ENCODE data around the gene RNF215. TPM values are rescaled to one million over a fixed set of nuclear protein-coding genes. Genes with fewer than 3 reads are reported as not detected.

The RNF215 gene
- total RNA-seq, 3 donors from 2014 or later (not counting 1 experiment from before 2014, with no cell fraction given), result 7.5 to 9.8 (median 9.5) TPM

DNA sequence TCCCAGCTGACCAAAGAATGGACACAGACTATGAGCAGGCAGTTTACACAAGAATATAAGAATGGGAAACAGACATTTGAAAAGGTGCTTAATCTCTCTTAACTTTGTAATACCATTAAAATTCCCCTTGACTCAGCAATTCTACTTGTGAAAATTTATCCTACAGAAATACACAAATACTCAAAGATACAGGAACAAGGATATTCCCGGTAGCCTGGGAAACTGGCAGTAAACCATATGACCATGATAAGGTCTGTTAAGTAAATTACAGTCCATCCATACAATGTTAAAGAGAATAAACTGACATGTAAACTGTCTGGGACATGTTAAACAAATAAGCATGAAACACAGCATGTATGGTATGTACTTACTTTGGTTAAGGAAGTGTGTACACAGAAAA is 29.6 kb upstream of the RNF215 start:
- H3K4me1 ChIP-seq (ENCODE audit: control insufficient read depth, insufficient read depth, low read length), result no peaks in the 10 kb centered on the region
- H3K9me3 ChIP-seq (ENCODE audit: control insufficient read depth, insufficient read depth, low read length), result no peaks in the 10 kb centered on the region
- peaks cover 0 to 3% of the 10 kb centered on the region in 2 donors for H3K4me1 Mint-ChIP-seq
- H3K4me3 ChIP-seq (ENCODE audit: low read length), result no peak overlapping the region
- H3K36me3 Mint-ChIP-seq, result no peaks in the 10 kb centered on the region
- DNase-seq, result no peak
- TF ChIP-seq CTCF (IDR thresholded peaks at IDR 0.05), result no peak
- WGBS (ENCODE audit: insufficient coverage), result 100% methylated on average over 1 of the region's 1 CpG
- peaks cover 7% of the 10 kb centered on the region for H3K36me3 ChIP-seq (ENCODE audit: control insufficient read depth, insufficient read depth, low read length)
- intact Hi-C loops (cut with micrococcal nuclease), result no loop called here
- no peak for ATAC-seq
- H3K27me3 ChIP-seq (ENCODE audit: control insufficient read depth, insufficient read depth, low read length), result no peaks in the 10 kb centered on the region
- no peaks in the 10 kb centered on the region for H3K9me3 Mint-ChIP-seq
- no peak overlapping the region for H3K4me3 Mint-ChIP-seq
- H3K27ac ChIP-seq (ENCODE audit: low read length), result no peak overlapping the region
- H3K27ac Mint-ChIP-seq, result no peak overlapping the region
- H3K27me3 Mint-ChIP-seq (ENCODE audit: low read depth in 2 of 2), result no peaks in the 10 kb centered on the region

DNA sequence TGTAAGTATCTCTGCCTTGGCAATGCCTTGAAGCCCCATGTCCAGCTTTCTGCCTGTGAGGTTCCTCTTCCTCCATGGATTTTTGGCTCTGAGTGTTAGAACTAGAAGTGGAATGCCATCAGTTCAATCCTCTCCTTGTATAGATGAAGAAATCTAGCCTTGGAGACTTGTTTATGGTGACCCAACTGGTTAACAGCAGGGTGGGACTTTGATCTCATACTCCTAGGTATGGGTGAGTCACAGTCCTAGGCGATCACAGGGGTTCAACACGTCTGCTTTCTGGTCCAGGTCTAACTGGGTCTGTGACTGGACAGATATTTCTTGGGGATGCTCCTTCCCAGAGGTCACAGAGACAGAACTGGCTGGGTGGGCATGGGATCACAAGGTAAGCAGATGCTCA is 29.2 kb upstream of the RNF215 start:
- Mint-ChIP-seq H3K9me3 (no peaks in the 10 kb centered on the region), H3K27me3 (ENCODE audit: low read depth in 2 of 2) (no peaks in the 10 kb centered on the region), H3K4me1 (no peaks in the 10 kb centered on the region), H3K4me3 (no peak overlapping the region), H3K27ac (no peak overlapping the region), H3K36me3 (no peaks in the 10 kb centered on the region)
- Histone ChIP-seq H3K36me3 (ENCODE audit: control insufficient read depth, insufficient read depth, low read length) (peaks cover 7% of the 10 kb centered on the region), H3K27me3 (ENCODE audit: control insufficient read depth, insufficient read depth, low read length) (no peaks in the 10 kb centered on the region), H3K27ac (ENCODE audit: low read length) (no peak overlapping the region), H3K9me3 (ENCODE audit: control insufficient read depth, insufficient read depth, low read length) (no peaks in the 10 kb centered on the region), H3K4me3 (ENCODE audit: low read length) (no peak overlapping the region), H3K4me1 (ENCODE audit: control insufficient read depth, insufficient read depth, low read length) (no peaks in the 10 kb centered on the region)
- no peak for TF ChIP-seq CTCF (IDR thresholded peaks at IDR 0.05)
- ATAC-seq (no peak), DNase-seq (no peak)
- intact Hi-C loops (cut with micrococcal nuclease), result no loop called here
- WGBS (ENCODE audit: insufficient coverage), result 89% methylated on average over 2 of the region's 2 CpGs

DNA sequence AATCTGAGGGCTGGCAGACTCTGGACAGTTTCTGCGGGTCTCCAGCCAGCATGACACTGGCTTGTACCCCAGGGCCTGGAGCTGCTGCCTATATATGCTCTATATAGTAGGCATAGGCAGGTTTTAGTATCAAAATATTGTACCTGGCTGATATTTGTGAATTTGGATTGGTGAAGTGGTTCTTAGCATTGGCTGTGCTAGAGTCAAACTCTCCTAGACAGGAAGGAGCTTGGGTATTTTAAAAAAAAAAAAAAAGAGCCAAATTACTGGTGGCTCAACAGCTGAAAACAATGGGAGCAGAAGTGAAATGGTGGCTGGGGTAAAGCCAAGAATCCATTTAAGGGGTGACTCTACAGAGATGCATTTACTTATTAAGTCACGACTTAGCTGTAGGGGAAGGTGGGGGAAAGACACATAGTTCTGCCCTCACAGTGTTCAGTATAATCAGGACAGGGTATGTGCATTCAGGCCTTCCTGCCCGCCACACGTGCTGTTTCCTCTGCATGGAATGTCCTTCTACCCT is 27.4 kb upstream of the RNF215 start:
- H3K36me3 Mint-ChIP-seq, result no peaks in the 10 kb centered on the region

More for the DNA sequence above, 27.4 kb upstream of the RNF215 start:
- no peaks in the 10 kb centered on the region for H3K27me3 Mint-ChIP-seq (ENCODE audit: low read depth in 2 of 2)
- DNase-seq, result no peak
- no peak for ATAC-seq
- intact Hi-C loops (cut with micrococcal nuclease), result no loop called here
- no peaks in the 10 kb centered on the region for H3K27me3 ChIP-seq (ENCODE audit: control insufficient read depth, insufficient read depth, low read length)
- TF ChIP-seq CTCF (IDR thresholded peaks at IDR 0.05), result no peak
- H3K4me3 ChIP-seq (ENCODE audit: low read length), result no peak overlapping the region
- no peaks in the 10 kb centered on the region for H3K9me3 ChIP-seq (ENCODE audit: control insufficient read depth, insufficient read depth, low read length)
- H3K36me3 ChIP-seq (ENCODE audit: control insufficient read depth, insufficient read depth, low read length), result peaks cover 7% of the 10 kb centered on the region
- no peak overlapping the region for H3K27ac ChIP-seq (ENCODE audit: low read length)
- 91% methylated on average over 4 of the region's 4 CpGs for WGBS (ENCODE audit: insufficient coverage)
- no peaks in the 10 kb centered on the region for H3K9me3 Mint-ChIP-seq
- no peak overlapping the region for H3K4me3 Mint-ChIP-seq
- no peak overlapping the region for H3K27ac Mint-ChIP-seq
- no peaks in the 10 kb centered on the region for H3K4me1 ChIP-seq (ENCODE audit: control insufficient read depth, insufficient read depth, low read length)
- H3K4me1 Mint-ChIP-seq, result no peaks in the 10 kb centered on the region
